GM21576 (cell line): ENCODE results near the gene ZNF628.
"Not testable (repeated sequence)": the region's sequence is repeated elsewhere in the genome, so short reads cannot be mapped to it uniquely, and the experiment has no call there.

Experiments used
- ATAC-seq: cut with Tn5 transposase; IDR thresholded peaks from one replicate; pipeline ENCODE4 v1.9.1; 2021; ENCODE audit warnings: mild to moderate bottlenecking, moderate library complexity; ENCODE audit not compliant: unreplicated experiment

The ZNF628 gene

DNA sequence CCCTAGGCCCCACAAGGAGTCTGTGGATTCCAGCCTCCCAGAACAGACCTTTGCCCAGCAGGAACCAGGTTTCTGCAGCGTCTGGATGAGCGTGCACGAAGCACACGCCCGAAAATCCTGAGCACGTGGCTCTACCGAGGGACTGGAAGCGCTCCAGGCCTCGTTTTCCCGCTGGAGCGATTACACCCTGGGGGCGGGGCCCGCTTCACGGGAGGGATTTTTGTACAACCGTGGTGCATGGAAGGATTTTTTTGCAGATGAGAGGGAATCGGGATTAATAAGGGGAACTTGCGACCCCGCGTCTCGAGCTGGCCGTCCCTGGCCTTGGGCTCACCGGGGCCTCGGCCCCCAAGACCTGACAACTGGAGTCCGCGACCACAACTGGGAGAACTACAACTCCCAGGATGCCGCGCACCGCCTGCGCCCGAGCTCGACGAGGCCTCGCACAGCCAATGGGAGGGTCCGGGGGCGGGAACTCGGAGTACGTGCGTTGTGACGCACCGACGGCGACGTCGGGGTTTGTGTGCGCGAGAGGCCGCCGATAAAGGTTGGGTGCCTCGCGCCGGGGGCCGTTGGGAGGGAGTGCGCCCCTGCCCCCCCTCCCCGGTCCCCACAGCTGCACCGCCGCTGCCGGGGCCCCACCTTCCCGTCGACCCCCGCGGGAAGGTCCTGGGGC is at the start of gene ZNF628:
Gene ZNF628 (plus strand): TSS at position 518 of the 676 bp plus-strand sequence. CDS start 3,294 bp downstream, outside the sequence.
- ATAC-seq, result peak; percentile 85

DNA sequence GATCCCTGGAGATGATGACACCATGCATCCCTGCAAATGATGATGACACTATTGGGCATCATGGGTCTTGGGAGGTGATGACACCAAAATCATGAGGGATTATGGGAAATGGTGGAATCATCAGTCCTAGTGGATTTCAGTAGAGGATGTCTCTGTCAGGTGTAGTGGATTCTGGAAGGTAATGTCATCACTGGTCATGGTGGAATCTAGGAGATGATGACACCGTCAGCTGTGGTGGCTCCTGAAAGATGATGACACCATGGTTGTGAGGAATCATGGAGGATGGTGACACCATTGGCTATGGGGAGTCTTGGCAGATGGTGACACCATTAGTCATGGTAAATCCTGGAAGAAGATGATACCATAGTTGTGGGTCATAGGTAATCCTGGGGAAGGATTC is 45.2 kb upstream of the ZNF628 start:
- no peak for ATAC-seq

DNA sequence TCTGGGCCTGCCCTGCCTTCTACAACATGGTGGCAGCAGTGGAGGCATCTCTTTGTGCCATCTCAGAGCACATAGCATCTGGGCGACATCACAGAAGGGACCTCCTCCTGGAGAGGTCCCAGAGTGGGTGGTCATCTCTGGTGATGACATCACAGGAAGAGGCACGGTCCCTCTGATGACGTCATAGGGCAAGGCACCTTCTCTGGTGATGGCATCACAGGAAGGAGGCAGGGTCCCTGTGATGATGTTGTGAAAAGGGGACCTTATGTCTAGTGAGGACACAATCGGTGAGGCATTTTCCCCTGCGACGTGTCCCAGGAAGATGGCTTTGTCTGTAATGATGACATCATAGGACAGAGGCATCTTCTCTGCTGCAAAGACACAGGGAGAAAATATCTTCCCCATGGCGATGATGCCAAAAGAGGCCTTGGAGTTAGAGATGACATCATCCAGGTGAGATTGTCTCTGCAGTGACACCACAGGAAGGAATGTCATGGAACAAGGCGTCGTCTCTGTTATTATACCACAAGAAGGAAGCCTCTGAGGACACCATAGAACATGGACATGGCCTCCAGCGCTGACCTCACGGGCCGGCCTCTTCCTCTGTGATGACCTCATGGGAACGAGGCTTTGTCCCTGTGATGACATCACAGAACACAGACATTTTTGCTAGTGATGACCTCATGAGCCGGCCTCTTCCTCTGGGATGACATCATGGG is 44.0 kb upstream of the ZNF628 start:
- no peak for ATAC-seq

DNA sequence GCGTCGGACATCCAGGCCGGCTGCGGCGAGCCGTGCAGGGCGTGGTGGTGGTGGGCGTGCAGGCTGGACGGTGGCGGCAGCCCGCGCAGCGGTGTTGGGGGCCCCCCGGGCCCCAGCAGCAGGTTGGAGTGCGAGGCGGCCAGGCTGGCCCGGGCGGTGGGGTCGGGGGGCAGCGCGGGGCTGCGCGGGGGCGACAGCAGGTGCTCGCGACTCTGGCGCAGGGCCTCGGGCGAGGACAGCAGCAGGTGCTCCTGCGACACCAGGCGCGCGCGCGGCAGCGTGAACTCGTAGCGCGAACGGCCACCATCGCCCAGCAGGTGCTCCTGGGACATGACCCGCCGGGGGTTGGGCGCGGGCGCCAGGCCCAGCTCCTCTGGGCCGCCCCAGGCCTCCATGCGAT is 43.1 kb upstream of the ZNF628 start:
- ATAC-seq, result no peak

DNA sequence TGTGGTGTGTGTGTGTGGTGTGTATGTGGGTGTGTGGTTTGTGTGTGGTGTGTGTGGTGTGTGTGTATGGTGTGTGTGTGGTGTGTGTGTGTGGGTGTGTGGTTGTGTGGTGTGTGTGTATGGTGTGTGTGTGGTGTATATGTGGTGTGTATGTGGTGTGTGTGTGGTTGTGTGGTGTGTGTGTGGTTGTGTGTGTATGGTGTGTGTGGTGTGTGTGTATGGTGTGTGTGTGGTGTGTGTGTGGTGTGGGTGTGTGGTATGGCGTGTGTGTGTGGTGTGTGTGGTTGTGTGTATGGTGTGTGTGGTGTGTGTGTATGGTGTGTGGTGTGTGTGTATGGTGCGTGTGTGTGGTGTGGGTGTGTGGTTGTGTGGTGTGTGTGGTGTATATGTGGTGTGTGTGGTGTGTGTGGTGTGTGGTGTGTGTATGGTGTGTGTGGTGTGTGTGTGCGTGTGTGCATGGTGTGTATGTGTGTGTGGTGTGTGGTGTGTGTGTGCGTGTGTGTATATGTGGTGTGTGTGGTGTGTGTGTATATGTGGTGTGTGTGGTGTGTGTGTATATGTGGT is 42.0 kb upstream of the ZNF628 start:
- no peak for ATAC-seq

DNA sequence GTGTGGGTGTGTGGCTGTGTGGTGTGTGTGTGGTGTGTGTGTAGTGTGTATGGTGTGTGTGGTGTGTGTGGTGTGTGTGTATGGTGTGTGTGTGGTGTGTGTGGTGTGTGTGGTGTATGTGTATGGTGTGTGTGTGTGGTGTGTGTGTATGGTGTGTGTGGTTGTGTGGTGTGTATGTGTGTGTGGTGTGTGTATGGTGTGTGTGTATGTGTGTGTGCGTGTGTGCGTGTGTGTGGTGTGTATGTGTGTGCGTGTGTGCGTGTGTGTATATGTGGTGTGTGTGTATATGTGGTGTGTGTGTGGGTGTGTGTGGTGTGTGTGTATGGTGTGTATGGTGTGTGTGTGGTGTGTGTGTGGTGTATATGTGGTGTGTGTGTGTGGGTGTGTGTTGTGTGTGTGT is 41.4 kb upstream of the ZNF628 start:
- no peak for ATAC-seq

DNA sequence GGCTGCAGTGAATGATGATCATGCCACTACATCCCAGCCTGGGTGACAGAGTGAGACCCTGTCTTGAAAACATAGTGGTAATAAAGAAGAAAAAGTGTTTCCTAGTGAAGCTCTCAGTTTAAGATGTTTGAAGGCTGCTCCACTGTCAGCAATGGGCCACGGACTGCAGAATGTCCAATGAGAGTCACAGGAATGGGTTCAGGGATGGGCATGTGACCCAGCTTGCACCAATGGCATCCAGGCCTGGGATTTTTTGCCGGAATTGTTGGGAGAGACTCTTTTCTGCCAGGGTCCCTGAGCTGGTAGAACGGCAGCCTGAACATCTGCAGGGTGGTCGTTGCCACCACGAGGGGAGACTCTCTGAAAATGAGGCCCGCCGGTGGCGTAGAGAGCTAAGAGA is 39.6 kb upstream of the ZNF628 start:
- ATAC-seq, result no peak

DNA sequence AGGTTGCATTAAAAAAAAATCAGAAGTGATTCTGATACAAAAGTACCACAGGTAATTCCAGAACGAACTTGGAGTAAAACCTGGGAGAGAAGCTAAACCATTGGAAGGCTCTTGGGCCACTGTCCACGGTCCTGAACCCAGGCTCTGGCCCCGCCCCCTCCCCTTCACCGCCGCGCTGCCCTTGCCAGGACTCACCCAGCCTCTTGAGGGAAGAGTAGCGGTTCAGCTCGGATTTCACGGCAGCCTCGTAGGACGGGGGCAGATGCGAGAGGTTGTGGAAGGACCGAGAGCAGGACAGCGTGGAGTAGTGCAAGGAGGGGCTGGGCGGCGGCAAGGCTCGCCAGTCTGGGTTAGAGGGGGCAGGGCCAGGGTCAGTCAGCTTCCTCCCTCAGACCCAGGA is 39.0 kb upstream of the ZNF628 start:
- no peak for ATAC-seq

DNA sequence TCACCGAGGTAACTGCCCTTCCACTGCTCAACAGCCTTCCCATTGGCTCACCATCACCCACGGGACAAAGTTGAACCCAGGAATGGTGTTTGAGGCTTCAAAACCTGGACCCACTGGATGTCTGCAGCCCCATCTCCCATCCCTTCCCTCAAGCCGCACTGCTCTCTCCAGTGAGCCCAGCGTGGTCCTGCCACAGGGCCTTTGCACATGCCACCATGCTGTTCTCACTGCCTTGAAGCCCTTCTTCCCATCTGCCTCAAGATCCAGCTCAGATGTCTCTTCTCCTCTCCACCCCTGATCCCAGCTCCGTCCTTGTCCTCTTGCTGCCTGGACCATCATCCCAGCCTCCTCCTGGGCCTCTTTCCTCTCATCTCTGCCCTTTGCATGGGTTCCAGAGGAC is 37.4 kb upstream of the ZNF628 start:
- ATAC-seq, result no peak

DNA sequence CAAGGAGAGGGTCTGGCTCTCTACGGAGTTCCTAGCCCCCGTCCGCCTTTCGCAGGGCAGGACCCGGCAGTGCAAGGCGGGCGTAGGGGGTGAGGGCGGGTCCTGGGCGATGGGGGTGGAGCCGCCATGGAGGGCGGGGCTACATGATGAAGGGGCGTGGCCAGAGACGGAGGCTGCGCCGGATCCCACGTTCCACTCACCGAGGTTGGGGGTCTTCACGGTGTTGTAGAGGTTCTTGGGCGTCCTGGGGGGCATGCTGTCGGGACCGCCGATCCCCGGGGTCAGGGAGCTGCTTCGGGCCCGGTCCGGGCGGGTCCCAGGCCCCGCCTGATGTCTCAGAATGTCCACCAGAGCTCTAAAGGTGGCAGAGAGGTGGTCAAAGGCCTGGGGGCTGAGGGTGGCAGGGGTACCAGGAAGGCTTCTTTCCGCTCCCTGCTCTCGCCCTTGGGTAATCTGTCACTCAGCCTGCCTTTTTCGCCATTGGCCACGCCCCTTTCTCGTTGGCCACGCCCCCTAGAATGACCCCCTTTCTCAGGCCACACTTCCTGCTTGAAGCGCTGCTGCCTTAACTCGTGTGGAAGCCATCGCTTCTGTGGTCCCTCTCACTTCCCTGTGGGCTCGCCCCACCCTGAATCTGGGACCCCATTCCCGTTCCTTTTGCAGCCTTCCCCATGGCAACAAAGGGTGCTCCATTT is 35.9 kb upstream of the ZNF628 start:
- ATAC-seq, result no peak

DNA sequence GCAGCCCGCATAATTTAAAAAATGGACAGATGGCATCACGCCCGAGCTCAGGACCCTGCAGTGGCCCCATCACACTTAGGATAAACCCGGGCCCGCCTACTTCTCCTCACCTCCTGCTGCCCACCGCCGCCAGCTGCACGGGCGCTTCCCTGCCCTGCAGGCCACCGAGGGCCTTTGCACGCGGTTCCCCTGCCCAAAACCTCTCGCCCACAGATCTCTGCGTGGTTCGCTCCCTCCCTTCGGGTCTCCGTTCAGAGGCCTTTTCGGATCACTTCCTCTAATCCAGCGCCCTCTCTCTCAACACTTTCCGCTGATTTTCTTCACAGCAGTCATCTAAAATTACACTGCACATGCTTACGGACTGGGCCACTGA is 35.1 kb upstream of the ZNF628 start:
- ATAC-seq, result no peak

DNA sequence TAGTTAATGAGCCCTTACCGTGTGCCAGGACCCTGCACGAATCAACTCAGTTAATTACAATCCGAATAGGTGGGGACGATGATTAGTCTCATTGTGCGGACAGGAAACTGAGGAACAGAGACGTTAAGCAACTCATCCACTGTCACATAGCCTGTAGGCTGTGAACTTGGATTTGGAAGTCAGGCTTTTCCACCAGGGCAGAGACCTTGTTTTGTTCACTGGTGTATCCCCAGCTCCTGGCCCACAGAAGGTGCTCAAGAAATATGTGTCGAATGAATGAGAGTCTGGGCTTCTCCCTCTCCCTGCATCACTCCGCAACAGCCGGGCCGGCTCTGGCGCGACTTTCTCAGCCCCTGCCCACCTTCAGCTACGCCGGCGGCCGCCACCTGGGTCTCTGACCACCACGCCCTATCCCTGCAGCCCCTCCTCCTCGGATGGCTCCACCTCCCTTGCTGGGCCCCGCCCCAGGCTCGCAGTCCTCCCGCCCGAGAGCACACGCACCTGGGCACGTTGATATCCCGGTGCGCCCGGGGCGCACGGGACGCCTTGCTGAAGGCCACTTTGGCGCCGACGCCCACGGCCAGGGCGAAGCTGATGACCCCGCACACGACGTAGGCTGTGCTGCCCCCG is 34.6 kb upstream of the ZNF628 start:
- ATAC-seq, result no peak

DNA sequence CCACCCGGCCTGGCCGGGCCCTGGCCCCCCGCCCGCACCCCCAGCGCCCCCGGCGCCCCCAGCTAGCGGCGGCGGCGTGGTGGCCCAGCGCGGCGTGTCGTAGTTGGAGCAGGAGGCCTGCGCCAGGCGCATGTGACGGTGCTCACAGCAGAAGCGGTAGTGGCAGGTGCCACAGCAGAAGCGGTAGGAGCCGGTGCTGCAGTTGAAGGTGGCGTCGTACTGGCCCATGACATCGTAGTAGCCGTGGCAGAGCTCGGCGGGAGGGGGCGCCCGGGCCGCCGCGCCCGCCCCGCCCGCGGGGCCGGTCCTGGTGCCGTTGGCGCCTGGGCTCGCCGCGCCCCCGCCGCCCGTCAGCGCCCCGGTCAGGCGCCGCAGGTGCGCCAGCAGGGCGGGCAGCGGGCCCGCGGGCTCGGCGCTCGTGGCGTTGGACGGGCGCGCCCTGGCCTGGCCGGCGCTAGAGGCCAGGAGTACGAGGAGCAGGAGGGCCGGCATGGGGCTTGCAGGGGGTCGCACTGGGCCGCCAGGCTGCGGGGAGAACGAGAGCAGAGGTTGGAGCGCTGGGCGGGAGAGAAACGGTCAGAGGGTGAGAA is 34.0 kb upstream of the ZNF628 start:
- ATAC-seq, result no peak

DNA sequence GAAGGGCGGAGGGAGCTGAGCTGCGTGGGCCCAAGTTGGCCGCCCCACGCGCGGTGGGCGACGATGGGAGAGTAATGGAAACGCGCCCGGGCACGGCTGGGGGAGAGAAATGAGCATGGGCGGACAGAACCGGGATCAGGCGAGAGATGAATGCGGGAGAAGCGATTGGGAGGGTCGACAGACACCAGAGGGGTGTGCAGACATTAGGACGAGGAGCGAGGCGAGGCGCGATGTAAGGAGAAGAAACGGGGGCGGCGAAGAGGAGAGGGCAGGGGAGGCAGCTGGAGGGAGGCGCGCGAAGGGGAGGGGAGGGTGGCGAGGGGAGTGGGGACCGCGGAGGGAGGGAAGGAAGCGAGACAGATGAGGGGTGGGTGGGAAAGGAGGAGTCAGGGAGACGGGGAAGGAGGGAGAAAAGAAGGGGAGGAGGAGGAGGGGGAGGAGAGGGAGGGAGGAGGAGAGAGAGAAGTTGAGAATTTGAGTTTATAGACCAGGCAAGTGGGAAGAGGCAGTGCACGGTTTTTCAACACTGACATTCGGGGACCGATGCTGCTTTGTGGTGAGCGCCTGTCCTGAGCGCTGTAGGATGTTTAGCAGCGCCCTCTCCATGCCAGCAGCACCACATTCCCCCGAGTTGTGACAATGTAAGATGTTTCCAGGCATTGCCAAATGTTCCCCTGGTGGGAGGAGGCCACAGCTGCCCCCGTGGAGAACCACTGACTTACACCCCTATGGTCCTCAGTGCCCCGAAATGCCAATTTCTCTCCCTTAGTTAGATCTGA is 33.2 kb upstream of the ZNF628 start, which contains the start of gene SHISA7:
Gene SHISA7 (minus strand): TSS at position 256 of the 779 bp plus-strand sequence. CDS start 437 bp downstream, outside the sequence.
- no peak for ATAC-seq

DNA sequence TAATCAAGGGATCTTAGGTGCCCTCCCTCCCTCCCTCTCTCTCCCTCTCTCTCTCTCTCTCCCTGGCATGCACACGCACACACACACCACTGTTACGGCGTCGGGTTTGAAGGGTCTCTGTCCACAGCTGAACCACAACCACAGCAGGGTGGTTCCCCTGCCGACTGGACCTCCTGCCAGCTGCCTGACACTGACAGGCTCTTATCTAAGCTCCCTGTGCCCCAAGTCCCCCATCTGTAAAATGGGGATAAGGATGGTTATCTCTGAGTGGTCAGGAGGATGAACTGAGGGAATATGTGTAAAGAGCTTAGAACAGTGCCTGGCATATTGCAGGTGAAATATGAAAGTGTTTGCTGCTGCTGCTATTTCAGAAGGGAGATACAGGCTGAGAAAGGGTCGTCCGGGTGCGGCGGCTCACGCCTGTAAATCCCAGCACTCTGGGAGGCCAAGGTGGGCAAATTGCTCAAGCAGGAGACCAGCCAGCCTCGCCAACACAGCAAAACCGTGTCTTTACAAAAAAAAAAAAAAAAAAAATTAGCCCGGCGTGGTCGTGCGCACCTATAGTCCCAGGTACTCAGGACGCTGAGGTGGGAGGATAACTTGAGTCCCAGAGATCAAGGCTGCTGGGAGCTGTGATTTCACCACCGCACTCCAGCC is 32.5 kb upstream of the ZNF628 start:
- ATAC-seq, result no peak

DNA sequence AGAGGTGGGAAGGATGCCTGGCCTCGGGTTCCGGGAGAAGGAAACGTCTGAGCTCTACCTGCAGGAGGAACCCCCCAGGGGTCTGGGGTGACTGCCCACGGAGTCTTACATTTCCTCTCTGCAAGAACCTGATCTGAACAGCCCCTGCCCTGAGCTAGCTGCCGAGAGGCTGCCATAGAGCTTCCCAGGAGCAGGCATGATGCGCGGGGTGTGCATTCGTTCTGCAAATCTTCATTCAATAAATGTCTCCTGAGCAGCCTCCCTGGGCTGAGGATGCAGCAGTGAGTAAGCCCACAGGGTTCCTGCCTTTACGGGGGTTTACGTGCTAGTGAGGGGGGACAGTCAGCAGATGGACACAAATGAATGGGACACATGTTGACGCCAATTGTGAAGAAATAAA is 31.8 kb upstream of the ZNF628 start:
- ATAC-seq, result no peak

DNA sequence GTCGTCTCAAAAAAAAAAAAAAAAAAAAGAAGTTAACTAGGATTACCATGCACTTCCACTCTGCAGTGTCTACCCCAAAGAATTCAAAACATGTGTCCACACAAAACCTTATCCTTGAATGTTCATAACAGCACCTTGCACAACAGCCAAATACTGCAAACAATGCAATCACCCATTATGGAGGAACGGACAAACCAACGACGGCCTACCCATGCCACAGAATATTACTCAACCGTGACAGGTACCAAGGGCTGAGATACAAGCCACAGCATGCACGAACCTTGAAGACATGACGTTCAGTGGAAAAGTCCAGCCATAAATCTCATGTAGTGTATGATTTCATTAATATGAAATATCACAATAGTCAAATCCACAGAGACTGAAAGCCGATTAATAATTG is 30.4 kb upstream of the ZNF628 start:
- no peak for ATAC-seq

DNA sequence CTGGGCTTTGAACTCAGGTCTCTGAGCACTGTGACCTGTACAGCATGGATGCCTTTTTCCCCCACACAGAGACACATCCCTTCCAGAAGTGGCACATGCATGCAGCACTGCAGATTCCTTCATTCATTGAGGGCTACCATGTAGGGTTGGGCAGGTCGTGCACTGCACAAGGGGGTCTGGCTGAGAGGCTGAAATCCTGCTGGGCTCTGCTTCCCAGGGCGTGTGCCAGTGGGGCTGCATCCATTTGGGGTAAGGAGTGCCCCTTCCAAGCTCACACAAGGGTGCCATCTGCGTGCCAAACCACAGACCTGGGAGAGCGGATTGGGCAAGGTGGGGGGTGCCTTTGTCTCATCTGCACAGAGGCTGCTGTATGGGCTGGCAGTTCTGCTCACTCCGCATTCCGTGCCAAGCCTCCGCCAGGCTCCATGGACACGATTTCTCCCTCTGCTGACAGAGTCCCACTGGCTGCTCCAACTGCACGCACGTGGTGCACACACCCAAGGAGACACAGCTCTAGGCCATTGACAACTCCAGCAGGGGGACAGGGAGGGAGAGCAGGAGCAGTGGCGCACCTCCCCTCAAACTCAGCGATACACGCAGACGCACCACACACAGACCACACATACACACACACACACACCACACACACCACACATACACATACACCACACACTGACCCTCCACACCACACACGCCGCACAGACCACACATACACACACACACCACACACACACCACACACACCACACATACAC is 28.8 kb upstream of the ZNF628 start:
- ATAC-seq, result no peak

DNA sequence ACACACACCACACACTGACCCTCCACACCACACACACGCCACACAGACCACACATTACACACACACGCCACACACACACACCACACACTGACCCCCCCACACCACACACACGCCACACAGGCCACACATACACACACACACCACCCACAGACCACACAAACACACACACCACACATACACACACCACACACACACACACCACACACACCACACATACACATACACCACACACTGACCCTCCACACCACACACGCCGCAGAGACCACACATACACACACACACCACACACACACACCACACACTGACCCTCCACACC is 28.3 kb upstream of the ZNF628 start:
- not testable (repeated sequence) for ATAC-seq
